ENCODE data around the gene DAB1.

DAB1 gene

DNA sequence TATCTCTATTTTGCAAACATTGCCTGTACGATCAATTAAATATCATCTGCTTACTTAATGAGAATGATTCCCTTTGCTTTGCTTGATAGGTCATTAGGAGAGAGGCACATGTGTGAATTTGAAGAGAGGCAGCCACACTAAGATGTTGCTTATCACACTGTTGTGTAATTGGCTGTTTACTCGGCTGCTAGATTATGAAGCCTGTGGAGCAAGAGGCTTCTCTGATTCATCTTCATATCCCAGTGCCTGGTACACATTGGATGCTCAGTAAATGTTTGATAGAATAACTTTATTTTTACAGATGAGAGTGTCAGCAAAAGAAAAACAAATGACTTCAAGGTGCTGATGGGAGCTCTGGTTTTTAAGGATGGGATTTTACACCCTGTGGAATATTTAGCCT lies 301.8 kb downstream of the DAB1 start:
- Histone ChIP-seq H3K4me3 (ENCODE audit: low read depth, low read length, poor library complexity, severe bottlenecking) (no peak overlapping the region), H3K79me2 (ENCODE audit: insufficient read depth, low read length) (no peaks in the 10 kb centered on the region), H3K9me2 (ENCODE audit: low read depth, low read length) (no peaks in the 10 kb centered on the region), H3K4me1 (ENCODE audit: insufficient read depth, low read length, severe bottlenecking) (no peaks in the 10 kb centered on the region), H3K9ac (ENCODE audit: low read length) (no peak overlapping the region), H4K20me1 (ENCODE audit: insufficient read depth, low read length) (no peaks in the 10 kb centered on the region), H3K4me2 (ENCODE audit: low read length) (no peak overlapping the region), H3K9me3 (ENCODE audit: low read length) (no peaks in the 10 kb centered on the region), H2AFZ (ENCODE audit: low read length) (no peak overlapping the region), H3F3A (ENCODE audit: insufficient read depth, low read length) (no peaks in the 10 kb centered on the region), H3K27ac (ENCODE audit: low read depth, low read length, poor library complexity, severe bottlenecking) (no peak overlapping the region), H3K27me3 (ENCODE audit: insufficient read depth, low read length) (no peaks in the 10 kb centered on the region), H3K36me3 (ENCODE audit: insufficient read depth, low read length) (no peaks in the 10 kb centered on the region)
- TF ChIP-seq CTCF (IDR thresholded peaks at IDR 0.05; ENCODE audit: low read length) (no peak), EZH2 (IDR thresholded peaks at IDR 0.05; ENCODE audit: borderline replicate concordance, low read length) (no peak)

DNA sequence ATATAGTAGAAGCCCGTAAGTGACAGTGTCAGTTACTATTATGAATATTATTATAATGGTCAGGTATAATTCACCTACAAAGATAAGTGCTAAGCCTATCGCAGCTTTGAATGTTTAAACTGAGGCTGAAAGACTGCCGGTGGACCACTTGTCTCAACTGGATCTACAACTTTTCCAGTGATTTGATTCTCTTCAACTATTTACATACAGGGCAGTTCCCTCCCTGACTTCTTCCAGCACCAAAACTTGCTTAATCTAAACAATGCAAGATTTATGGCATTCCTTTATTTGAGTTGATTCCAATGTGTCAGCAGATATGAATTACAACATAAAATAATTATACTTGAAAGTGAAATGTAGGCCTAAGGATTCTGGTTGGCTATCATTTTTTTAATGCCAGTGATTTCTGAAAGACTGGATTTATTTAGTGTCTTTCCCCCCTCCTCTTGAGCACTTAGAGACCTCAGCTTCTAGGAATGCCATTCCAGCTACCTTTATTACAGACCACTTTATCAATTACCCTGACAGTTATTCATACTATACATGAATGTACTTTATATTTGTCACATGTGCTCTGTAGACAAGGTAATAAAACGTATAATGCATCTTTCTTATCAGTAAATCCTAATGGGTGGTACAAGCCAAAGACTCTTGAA lies 304.8 kb downstream of the DAB1 start:
- H3K9me2 ChIP-seq (ENCODE audit: low read depth, low read length) = no peaks in the 10 kb centered on the region
- H3F3A ChIP-seq (ENCODE audit: insufficient read depth, low read length) = no peaks in the 10 kb centered on the region
- H3K79me2 ChIP-seq (ENCODE audit: insufficient read depth, low read length) = no peaks in the 10 kb centered on the region
- H3K9ac ChIP-seq (ENCODE audit: low read length) = no peak overlapping the region
- H3K27ac ChIP-seq (ENCODE audit: low read depth, low read length, poor library complexity, severe bottlenecking) = no peak overlapping the region
- no peaks in the 10 kb centered on the region for H3K36me3 ChIP-seq (ENCODE audit: insufficient read depth, low read length)
- no peak overlapping the region for H2AFZ ChIP-seq (ENCODE audit: low read length)
- no peak overlapping the region for H3K4me2 ChIP-seq (ENCODE audit: low read length)
- H3K9me3 ChIP-seq (ENCODE audit: low read length) = no peaks in the 10 kb centered on the region
- no peak for TF ChIP-seq EZH2 (IDR thresholded peaks at IDR 0.05; ENCODE audit: borderline replicate concordance, low read length)
- TF ChIP-seq CTCF (IDR thresholded peaks at IDR 0.05; ENCODE audit: low read length) = no peak
- no peaks in the 10 kb centered on the region for H3K27me3 ChIP-seq (ENCODE audit: insufficient read depth, low read length)
- no peak overlapping the region for H3K4me3 ChIP-seq (ENCODE audit: low read depth, low read length, poor library complexity, severe bottlenecking)
- no peaks in the 10 kb centered on the region for H4K20me1 ChIP-seq (ENCODE audit: insufficient read depth, low read length)
- no peaks in the 10 kb centered on the region for H3K4me1 ChIP-seq (ENCODE audit: insufficient read depth, low read length, severe bottlenecking)

DNA sequence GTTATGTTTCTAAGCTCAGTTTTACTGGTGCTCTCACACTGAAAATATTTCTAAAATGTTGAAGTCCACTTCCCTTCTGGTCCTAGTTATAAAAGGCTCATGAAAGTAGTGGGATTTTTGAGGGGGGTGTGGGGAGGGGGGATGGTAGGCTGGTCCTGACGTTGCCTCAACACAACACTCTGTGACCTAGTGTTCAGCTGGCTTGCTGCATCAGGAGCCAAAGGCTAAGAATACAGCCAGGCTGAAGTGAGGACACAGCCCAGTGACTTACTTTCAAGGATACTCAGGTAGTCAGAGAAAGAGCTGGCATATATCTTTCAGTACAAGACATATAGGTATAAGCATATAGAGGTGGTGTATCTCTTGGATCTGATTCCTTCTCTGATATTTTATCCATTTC lies 306.1 kb downstream of the DAB1 start:
- Histone ChIP-seq H3K9me2 (ENCODE audit: low read depth, low read length) (no peaks in the 10 kb centered on the region), H3K9me3 (ENCODE audit: low read length) (no peaks in the 10 kb centered on the region), H3F3A (ENCODE audit: insufficient read depth, low read length) (no peaks in the 10 kb centered on the region), H3K27me3 (ENCODE audit: insufficient read depth, low read length) (no peaks in the 10 kb centered on the region), H3K4me3 (ENCODE audit: low read depth, low read length, poor library complexity, severe bottlenecking) (no peak overlapping the region), H3K79me2 (ENCODE audit: insufficient read depth, low read length) (no peaks in the 10 kb centered on the region), H3K9ac (ENCODE audit: low read length) (no peak overlapping the region), H3K4me2 (ENCODE audit: low read length) (no peak overlapping the region), H2AFZ (ENCODE audit: low read length) (no peak overlapping the region), H3K4me1 (ENCODE audit: insufficient read depth, low read length, severe bottlenecking) (no peaks in the 10 kb centered on the region), H4K20me1 (ENCODE audit: insufficient read depth, low read length) (no peaks in the 10 kb centered on the region), H3K27ac (ENCODE audit: low read depth, low read length, poor library complexity, severe bottlenecking) (no peak overlapping the region), H3K36me3 (ENCODE audit: insufficient read depth, low read length) (no peaks in the 10 kb centered on the region)
- TF ChIP-seq CTCF (IDR thresholded peaks at IDR 0.05; ENCODE audit: low read length) (no peak), EZH2 (IDR thresholded peaks at IDR 0.05; ENCODE audit: borderline replicate concordance, low read length) (no peak)

Measured in OCI-LY1 (cell line).